Femur (tissue), 1 donor: ENCODE measurements around the gene ZFYVE28.
A peak's percentile ranks its signal among the peaks of the same experiment; 100 is the strongest.

Experiments
- DNase-seq: peaks from one replicate; pipeline ENCODE4 v3.0.0-alpha.2; 2017

ZFYVE28 gene

DNA sequence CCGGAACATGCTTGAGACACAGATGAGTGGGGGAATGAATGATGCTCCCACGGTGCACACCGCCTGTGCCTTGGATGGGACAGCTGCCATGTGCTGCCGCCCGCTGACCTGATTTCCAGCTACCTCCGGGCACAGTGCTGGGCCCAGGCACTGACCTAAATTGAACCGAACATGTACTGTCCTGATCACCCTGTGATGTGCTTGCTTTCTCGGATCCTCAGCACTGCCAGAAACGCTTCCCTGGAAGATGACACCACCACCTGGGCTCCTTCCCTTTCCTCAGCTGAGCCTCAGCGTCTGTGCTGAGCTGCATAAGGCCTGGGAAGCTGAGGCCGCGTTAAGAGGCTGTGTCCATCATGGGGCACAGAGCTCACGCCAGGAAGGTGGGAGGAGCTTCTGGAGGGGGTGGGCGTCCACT is 117.2 kb downstream of the ZFYVE28 start:
- DNase-seq: no peak

DNA sequence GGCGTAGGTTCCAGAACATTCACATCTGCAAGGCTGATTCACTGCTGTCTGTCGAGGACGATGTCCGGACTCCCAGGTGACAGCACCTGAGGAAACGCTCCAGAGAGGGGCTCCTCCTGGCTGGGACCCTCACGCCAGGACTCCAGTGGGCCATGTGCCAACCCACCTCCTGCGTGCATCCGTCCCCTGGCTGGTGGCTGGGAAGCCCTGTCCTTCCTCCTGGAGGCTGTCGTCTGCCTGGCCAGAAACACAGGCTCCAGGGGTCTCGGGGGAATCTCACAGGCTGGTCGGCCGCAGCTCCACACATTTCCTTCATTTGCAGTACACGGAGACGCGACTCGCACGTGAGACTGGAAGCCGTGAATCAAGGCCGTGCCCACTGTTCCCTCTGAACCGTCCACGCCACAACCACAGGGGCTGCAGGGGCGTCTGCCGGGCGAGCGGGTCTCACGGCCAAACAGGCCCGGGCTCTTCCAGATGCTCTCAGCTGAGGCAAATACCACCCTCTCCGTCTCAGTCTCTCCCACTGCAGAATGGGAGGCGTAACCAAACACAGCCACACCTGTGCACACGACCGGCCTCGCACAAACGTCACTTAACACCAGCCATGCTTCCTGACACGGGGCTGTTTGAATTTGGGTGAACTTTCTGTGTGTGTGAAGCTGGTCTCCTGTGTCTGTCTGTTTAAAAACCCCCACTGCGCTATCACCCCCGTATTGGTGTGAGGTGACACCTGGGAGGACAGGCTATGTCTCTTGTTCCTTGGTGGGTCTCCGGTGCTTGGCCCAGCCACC is 117.8 kb downstream of the ZFYVE28 start:
- peak; percentile 13 for DNase-seq

DNA sequence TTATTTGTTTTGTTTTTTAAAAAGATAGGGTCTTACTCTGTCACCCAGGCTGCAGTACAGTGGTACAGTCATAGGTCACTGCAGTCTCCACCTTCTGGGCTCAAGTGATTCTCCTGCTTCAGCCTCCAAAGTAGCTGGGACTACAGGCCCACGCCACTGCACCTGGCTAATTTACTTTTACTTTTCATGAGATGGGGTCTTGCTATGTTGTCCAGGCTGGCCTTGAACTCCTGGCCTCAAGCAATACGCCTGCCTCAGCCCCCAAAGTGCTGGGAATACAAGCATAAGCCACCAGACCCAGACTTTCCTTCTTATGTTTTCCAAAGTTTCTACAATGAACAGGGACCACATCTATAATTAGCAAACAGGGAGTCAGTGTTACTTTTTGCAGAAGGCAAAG is 118.7 kb downstream of the ZFYVE28 start:
- DNase-seq: no peak

DNA sequence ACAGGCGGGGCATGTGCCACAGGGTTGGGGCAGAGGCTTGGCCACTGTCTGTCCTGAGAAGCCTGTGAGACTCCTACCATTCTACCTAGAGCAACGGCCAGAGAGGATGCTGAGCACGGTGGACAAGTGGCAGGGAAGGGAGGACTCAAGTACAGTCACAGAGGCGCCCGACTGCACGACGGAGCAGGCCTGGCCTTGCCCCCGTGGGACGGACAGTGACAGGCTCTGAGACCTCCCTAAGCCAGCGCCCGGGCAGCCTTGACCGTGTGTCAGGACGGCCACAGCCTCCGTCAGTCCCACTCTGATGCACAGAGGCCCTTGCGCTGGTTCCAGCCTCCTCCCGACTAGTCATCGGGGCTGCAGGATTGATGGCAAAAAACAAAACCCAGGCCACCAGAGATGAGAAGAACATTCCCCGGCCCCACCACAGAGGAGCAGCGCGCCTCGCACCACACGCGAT is 119.9 kb downstream of the ZFYVE28 start:
- DNase-seq: peak; percentile 15

DNA sequence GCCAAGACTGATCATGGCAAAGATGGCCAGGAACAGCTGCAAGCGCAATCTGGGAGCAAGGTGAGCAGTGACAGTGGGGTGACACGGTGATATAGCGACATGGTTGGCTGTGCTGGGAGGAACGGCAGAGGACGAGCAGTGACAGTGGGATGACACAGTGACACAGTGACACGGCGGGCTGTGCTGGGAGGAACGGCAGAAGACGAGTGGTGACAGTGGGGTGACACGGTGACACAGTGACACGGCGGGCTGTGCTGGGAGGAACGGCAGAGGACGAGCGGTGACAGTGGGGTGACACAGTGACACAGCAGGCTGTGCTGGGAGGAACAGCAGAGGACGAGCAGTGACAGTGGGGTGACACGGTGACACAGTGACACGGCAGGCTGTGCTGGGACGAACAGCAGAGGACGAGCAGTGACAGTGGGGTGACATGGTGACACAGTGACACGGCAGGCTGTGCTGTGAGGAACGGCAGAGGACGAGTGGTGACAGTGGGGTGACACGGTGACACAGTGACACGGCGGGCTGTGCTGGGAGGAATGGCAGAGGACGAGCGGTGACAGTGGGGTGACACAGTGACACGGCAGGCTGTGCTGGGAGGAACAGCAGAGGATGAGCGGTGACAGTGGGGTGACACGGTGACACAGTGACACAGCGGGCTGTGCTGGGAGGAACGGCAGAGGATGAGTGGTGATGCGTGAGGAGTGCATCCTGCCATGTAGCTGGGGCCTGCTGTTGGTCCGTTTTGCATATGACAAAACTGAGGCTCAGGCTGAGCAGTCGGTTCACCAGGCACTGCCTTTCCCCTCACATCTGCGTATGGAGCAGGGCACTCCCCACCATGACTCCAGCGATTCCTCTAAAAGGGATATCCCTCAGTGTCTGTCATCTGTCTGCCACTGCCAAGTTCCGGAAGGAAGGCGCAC is 120.6 kb downstream of the ZFYVE28 start:
- no peak for DNase-seq

DNA sequence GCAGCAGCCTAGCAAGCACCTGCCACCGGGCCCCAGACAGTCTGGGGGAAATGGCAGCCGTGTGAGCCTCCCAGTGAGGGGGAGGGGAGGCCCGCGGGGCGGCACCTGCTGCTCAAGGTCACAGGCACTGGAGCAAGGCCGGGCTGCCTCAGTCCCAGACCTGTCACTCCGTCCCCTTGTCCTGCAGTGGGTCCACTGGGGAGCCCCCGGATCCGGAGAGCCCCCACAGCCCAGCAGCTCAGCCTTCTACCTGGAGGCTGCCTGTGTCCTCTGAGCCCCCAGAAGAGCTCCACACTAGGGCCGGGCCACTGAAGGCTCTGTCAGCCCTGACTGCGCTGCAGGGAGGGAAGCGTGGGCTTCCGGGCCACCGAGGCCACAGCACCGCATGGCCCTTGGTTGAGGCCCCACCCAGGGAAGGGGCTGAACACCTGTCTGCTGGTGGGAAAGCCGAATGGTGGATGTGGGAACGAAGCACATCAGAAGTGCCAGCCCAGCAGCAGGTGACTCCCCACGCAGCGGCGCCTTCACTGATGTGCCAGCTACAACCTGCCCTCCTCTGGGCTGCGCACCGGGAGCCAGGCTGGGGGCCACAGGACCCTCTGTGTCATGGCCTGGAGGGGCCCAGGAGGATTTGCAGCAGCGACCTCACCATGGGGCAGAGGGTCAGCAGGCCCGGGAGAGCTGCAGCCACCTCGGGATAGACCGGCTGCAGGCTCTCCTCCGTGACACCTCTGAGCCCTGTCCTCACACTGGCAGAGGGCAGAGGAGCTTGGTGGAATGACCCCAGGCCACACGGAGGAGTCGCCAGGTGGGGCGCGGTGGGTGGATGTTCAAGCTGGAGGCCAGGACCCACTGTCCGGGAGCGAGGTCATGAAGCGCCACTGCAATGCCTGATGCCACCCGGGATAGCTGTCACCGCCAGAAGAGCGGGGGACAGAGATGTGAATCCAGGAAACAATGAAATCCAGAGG is 121.5 kb downstream of the ZFYVE28 start:
- DNase-seq: peak; percentile 15

DNA sequence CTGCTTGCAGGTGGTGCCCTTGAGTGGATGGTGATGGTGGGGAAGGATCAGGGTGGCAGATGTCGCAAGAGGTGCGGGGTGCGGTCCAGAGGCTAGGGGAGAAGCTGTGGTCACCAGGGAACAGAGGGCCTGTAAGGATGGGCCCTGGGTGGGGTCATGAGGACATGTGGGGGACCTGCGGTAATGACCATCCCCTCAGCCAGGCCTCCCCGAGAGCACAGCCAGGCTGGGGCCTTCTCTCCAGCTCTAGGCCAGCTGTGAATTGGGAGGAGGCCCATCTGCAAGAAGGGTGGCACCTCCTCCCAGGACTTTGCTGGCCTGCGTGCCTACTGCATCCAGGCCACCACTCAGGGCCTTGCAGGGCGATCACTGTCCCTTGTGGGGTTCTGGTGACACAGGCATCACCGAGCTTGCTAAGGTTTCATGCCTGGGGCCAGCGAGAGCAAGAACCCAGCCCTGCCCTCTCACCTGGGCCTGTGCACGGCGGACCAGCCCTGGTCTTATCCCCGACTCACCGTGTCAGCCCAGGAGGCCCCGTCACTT is 122.5 kb downstream of the ZFYVE28 start:
- DNase-seq: peak; percentile 11

DNA sequence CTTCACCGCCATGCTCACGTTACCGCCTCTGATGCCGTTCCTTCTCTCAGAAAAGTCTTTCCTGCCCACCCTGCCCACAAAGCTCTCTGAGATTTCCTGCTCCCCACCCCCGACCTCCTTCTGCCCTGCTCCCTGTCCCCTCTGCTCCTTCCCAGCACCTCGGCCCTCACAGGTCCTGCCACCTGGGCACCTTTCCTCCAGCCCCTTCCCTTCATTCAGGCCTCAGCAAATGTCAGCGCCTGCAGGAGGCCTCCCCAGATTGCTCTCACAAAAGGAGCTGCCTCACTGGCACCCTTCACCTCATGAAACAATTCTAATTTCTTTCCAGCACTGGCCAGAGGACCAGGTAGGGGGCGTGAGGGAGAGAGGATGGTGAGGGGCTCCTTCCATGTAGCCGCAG is 122.9 kb downstream of the ZFYVE28 start:
- peak; percentile 13 for DNase-seq

DNA sequence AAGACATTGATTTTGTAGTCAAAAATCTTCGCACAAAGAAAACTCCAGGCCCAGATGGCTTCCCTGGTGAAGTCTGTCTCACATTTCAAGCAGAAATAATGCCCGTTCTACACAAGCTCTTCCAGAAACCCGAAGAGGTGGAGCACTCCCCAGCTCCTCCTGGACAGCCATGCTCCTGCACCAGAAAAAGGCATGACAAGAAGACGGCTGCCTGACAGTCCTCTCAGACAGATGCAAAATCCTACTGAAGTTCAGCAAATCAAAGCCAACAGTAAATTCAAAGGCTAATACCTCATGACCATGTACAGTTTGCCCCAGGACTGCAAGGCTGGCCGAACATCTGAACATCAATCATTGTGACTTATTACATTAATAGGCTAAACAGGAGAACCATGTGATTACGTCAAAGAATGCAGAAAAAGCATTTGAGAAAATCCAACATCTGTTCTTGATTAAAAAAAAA is 125.8 kb downstream of the ZFYVE28 start:
- DNase-seq: peak; percentile 16

DNA sequence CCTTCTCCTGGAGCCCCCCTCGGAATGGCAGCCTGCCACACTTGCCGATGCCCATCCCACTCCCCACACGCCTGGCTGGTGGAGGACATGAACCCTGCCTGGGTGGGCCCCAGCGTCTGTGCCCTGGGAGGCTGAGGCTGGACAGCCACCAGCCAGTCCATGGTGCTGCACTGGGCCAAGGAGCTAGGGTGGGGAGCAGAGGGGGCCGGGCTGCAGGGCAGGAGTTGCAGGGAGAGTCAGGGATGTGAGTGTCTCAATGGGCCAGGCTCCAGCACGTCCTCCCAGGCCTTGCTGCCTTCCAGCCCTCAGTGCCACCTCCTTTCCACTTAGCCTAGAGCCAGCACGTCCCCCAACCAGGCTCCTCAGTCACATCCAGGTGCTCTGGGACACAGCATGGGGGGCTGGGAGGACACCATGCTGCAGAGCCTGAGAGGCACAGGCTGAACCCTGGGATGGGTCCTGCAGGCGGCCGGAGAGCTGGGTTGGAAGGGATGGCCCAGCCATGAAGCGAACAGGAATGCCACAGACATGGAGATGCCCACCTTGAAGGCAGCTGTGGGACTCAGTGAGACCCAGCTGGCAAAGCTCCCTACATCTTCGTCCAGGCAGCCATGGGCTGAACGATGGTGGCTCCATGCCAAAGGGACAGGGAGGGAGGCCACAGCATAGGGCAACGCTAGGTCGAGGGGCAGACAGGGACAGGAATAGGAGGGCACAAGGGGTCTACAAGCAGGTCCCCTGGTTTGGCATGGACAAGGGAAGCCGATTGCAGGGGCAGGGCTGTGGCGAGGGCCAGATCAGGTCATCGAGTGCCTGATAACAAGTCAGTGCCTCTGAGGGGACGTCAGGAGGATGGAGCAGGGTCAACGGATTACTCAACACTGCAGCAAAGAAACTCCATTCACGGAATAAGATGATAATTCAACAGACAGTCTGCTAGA is 126.5 kb downstream of the ZFYVE28 start:
- DNase-seq: peak; percentile 19

DNA sequence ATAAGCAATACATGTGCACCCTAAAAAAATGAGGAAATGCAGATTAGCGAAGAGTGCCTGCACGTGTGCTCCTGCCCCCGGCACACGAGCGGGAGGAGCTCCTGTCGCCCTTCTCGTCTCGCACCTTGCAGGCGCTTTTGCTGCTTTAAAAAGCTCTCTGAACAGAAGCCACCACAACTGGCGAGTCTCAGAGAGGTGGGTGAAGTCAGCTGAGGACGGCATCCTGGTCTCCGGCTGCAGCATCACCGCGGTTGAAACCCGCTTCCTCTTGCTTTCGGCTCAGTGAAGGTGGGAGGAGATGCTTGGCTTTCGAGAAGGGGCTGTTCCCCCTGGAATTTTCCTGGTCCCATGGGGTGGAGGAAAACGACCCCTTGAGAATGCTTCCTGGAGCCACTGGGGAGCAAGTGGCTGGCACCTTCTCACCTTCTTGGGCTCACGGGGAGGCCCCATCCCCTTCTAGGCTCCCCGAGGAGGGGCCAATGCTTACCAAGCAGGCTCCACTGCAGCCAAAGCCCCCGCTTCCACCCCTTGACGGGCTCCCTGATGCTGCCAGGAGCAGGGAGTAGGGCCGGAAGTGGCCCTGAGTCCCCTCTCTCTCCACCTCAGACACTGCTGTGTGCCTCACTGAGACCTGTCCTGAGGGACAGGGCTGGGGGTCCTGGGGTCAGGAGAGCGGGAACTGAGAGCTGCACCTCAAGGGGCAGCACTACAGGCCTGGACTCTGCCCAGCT is 127.3 kb downstream of the ZFYVE28 start:
- DNase-seq: peak; percentile 22

DNA sequence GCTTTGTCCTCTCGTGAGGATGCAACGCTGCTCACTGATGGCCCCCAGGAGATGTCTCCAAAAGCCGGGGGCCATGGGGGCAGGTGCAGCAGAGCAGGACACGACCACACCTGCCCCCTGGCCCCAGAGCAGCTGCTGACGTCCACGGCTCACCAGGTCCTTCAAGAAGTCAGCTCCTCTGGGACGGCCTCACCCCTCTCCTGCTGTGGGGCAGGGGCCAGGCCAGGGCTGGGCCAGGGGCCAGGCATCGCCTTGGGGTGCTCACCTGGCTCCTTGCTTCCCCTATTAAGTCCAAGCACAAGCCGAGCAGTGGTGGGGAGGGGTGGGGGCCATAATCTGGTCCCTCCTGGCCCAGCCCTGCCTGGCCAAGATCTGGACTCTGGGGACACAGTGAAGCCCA is 128.0 kb downstream of the ZFYVE28 start:
- DNase-seq: peak; percentile 15

DNA sequence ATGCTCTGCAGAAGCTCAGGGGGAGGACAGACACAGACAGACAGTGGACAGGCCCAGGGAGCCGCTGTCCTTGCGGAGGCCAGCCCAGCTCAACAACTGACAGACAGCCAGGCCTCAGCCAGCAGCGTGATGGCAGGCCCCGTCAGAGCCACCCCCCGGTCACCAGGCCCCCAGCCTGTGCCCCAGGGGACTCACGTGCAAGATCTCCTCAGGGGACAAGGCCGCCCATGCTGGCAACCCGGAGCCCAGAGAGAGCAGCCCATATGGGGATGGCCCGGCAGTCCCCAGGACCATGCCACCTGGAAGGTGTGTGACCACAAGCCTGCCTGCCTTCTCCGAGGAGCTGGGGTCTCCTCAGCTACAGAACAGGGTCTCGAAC is 128.5 kb downstream of the ZFYVE28 start:
- no peak for DNase-seq

DNA sequence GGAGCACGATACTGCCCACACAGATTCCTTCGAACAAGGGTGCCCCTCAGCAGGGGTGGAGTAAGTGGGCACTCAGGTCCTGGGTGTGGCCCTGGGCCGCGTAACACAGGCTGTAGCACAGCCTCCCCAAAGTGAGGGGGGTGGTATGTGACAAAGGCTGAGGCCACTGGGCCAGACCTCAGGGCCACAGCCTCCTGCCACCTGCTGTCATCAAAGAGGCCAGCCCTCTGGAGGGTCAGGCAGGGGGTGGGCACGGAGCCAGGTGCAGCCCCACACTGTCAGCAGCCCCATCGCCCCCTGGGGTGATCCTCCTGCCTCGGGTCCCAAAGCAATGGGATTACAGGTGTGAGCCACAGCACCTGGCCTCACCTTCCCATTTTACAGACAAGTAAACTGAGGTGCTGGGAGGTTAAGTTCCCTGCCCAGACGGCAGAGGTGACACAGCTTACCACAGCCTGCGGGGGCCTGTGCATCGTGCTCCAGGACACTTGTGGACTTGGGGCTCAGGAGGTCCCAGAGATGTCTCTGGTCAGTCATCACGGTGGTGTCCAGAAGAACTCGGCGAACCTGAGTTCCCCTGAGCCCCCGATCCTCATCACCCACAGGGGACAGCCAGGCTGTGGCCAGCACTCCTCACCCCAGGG is 129.0 kb downstream of the ZFYVE28 start:
- peak; percentile 13 for DNase-seq

DNA sequence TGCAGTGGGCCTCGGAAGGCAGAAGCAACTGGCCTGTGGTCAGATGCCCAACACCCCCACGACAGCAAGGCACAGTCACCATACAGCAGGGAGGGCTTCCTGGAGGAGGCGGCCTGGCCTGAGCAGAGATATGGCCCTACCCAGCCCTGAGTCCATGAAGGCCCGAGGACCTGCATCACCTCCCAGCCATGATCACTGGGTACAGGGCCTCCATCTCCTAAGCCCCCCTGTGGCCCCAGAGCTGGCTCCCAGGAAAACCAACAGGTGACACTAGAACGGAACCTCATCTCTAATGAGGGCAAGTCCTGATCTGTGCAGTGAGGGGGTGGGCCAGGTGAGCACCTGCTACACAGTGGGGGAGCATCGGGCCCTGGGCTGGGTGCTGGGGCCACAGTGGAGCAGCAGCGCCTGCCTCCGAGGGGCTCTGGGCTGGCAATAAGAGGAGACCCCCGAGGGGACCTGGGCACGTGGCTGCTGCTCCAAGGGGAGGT is 130.3 kb downstream of the ZFYVE28 start:
- no peak for DNase-seq

DNA sequence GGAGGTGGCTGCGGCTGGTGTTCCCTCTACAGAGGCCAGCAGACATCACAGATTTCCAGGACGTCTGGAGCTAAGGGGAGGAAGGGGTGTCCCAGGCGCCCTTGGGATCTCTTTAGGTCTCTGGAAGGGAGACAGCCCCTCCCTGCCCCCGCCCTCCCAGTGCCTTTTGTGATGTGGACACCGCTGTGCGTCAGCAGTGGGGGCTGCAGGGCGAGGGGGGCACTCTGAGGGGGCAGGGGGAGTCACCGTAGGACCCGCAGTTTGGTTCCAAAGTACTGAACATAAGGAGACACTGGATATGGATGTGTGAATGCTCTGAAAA is 130.9 kb downstream of the ZFYVE28 start:
- DNase-seq: peak; percentile 15

DNA sequence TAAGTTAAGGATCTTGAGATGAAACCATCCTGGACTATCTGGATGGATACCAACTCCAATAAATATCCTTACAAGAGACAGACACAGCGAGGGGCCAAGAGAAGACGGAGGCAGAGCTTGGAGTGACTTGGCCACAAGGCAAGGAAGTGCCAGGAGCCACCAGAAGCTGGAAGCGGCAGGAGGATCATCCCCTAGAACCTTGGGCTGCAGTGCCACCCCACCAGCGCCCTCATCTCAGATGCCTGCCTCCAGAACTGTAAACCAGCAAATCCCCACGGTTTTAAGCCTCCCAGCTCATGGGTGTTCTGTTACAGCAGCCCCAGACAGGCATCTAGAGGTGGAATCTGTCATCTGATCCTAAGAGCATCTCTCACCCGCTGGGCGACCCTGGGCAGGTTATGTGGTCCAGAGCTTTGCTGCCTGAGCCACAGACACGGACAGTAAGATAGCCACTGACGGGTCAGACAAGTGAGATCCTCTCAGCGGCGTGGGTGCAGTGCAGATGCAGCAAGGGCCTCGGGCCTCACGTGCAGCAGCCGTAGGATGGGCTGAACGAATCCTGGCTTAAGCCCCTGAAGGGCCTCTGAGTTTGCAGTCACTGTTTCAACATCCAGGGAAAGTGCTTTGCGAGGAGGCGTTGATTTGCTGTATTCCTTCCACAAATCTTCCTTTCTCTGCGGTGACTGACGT is 131.4 kb downstream of the ZFYVE28 start:
- DNase-seq: peak; percentile 16

DNA sequence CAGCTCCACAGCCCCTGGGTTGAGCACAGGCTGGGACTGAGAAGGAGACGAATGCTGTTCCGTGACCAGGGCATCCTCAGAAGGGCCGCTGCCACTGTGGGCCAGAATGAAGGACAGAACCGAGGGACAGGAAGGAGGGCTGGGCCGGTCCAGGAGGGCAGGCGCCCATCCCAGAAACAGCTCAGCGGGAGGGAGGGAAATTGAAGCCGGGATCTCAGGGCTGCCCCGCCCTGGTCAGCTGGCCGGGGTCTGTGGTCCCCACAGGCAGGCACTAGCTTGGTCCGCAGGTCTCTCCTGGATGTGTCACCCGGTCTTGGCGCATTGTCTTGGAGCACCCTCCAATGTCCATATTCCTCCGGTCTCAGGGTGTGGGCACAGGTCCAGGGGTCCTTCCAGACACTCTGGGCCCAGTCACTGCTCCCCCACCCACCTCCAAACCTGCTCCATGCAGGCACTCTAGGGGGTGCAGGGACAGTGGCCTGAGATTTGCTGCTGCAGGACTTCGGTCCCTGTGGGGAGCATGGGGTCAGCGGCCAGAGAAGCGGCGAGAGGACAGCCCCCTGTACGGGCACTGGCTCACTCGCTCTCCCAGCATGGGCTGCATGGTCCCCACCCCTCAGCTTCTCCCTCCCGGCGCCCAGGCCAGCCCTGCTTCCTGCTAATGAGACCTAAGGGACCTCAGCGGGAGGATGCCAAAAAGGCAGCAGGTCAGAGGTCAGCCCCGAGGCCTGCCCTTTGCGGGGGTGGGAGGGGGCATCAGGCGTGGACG is 132.6 kb downstream of the ZFYVE28 start:
- DNase-seq: peak; percentile 18
